GM19397 (cell line): ENCODE measurements around the gene PAQR6.
A peak's percentile ranks its signal among the peaks of the same experiment; 100 is the strongest.
"Not testable (repeated sequence)": the region's sequence is repeated elsewhere in the genome, so short reads cannot be mapped to it uniquely, and the experiment has no call there.

Experiments used
- ATAC-seq: cut with Tn5 transposase; IDR thresholded peaks from one replicate; pipeline ENCODE4 v1.9.1; 2021; ENCODE audit warnings: mild to moderate bottlenecking, moderate library complexity; ENCODE audit not compliant: unreplicated experiment

PAQR6 gene

DNA sequence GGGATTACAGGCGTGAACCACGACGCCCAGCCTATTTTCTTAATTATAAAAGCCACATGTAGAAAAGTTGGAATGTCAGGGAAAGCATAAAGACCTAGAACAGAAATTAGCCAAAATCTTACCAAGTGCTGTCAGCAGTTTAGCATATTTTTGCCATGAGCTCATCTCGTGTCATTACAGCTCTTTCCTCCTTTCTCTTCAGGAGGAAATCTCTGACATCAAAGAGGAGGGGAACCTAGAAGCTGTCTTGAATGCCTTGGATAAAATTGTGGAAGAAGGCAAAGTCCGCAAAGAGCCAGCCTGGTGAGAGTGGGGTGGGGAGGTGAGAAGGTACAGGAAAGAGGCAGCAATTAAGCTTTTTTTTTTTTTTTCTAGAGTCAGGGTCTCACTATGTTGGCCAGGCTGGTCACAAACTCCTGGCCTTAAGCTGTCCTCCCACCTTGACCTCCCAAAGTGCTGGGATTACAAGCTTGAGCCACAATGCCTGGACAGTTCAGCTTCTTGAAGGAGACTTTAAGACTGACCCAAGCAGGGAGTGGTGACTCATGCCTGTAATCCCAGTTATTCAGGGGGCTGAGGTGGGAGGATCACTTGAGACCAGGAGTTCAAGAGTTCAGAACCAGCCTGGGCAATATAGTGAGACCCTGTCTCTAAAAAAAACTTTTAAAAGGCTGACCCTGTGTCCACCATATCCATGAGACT lies 14.3 kb downstream of the PAQR6 start:
- no peak for ATAC-seq

DNA sequence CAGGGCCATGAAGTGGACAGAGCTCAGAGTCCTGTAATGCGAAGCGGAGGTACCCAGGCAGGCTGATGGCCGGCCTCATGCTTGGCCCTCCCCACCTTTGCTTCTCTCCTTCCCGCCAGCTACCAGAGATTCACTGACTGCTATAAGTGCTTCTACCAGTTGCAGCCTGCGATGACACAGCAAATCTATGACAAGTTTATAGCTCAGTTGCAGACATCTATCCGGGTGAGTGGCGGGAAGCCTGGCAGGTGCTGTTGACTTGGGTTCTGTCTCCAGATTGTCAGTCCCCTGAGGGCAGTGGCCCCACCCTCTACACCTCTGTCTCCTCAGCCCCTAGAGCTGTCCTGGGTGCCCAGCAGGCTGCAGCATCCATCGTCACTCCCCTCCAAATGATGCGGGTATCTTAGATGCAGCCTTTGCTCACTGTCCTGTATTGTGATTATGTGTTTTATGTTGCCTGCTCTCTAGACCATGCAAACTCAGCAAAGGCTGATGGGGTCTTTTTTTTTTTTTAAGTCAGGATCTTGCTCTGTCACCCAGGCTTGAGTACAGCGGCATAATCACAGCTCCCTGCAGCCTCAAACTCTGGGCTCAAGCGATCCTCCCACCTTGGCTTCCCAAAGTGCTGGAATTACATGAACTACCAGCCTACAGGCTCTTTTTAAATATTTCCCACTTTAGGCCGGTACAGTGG lies 15.5 kb downstream of the PAQR6 start:
- no peak for ATAC-seq

DNA sequence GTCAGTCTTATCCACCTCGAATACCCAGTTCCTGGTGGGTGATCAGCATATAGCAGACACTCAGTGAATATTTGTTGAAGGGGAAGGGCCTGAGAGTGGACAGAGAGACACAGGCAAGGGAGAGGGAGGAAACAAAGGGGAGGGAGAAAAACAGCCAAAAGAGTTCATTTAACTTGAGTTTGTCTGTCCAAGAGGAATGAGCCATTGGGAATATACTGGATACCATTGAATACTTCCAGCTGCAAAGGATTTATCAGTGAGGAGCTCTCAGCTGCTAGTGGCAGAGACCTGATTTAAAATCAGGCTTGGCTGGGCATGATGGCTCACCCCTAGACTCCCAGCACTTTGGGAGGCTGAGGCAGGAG lies 17.4 kb downstream of the PAQR6 start:
- ATAC-seq = no peak

DNA sequence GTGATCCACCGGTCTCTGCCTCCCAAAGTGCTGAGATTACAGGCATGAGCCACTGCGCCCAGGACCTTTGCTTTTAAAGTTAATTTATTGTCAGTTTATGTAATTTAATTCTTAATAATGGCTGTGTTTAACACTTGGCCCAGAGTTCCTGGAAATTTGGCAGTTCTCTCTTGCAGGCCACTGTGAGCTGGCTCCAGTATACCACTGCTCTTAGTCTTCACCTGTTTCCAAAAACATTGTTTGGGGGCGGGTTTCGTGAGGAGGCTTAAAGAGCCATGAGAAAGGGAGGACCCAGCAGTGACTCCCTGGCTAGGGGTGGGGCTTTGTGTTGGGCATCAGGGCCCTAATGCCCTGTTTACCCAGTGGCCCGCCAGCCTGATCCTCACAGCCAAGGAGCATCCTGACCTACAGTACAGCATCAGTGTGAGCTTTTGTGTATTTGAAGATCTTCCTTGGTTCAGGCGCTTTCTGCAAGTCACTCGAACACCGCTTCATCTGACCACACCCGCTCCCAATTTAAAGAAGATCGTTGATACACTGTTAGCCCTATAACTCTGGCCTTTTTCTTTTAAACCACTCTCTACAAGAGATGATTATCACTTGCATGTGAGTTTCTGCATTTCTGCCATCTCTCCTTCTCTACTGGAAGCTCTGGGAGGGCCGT lies 17.9 kb downstream of the PAQR6 start:
- ATAC-seq = no peak

DNA sequence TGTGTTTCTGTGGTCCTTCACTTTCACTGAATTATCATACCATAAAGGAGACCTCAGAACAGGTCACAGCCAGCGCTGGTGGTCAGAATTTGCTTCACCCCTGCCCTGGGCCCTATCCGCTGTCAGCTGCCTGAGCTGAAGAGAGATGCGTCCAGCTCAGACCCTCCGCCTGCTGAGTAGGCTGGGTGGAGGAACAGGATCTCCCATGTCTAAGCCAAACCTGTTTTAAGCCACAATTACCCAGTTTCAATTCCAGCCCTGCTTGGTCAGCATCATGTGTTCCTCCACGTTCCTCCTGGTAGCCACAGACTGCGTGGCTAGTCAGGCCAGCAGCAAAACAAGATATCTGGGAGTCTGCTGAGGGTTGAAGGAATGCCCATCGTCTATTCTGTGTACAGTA lies 19.4 kb downstream of the PAQR6 start:
- no peak for ATAC-seq

DNA sequence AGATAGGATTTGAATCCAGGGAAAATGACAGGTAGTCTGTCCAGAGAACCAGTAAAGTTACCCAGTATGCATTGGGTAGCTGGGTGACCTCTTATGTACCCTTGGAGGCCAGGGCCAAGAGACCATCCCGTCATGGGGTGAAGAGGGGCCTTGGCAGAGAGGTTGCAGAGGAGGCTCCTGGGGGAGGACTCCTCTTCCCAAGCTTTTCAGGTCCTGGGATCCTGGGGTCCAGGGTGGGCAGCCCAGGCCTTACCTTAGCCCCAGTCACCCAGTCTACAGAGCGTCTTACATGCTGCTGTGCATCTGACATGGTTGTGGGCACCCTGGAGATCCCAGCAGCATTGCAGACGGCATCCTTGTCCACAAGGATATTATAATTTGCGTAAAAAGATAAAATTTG lies 21.1 kb downstream of the PAQR6 start:
- no peak for ATAC-seq

DNA sequence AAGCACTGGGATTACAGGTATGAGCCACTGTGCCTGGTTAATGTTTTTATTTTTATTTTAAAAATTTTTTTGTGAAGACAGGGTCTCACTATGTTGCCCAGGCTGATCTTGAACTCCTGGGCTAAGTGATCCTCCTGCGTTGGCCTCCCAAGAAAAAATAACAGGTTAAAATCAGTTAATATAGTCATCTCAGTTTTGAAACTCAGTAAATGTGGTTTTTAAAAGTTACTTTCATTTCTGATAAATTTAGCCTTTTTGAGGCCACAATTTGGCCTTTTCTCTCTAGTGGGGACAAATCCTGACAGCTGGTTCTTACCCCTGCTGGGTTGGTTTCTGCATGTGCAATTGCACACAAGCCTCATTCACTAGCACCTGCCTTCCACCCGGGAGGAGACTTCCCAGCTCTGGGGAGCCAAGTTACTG lies 21.7 kb downstream of the PAQR6 start:
- no peak for ATAC-seq

DNA sequence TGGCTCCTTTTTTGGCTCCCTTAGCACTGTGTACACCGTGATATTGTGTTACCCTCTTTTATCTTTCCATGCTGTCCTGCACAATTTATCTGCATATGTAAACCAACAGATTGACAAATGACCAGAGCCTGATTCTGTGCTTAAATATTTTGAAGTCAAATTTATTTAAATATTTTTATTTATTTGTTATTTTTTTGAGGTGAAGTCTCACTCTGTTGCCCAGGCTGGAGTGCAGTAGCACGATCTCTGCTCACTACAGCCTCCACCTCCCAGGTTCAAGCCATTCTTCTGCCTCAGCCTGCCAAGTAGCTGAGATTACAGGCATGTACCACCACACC lies 22.2 kb downstream of the PAQR6 start:
- ATAC-seq = no peak

DNA sequence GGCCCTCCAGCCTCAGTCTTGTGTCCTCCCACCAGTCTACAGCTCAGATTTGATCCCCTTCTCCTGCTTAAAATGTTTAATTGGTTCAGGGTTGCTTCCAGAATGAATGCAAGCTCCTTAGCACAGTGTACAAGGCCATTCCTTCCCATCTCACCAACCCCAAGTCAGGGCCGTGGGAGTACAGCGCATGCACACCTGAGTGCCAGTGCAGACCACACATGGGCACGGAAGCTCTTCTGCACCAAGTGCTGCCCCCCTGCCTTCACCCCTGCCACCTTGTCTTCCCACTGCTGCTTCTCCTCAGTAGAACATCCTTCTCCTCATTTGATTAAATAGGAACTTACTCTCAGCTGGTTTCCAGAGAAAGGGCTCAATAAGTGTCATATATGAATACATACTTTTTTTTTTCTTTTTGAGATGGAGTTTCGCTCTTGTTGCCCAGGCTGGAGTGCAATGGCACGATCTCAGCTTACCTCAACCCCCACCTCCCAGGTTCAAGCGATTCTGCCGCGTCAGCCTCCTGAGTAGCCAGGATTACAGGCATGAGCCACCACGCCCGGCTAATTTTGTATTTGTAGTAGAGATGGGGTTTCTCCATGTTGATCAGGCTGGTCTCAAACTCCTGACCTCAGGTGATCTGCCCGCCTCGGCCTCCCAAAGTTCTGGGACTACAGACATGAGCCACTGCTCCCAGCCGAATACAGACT lies 25.7 kb downstream of the PAQR6 start:
- no peak for ATAC-seq

DNA sequence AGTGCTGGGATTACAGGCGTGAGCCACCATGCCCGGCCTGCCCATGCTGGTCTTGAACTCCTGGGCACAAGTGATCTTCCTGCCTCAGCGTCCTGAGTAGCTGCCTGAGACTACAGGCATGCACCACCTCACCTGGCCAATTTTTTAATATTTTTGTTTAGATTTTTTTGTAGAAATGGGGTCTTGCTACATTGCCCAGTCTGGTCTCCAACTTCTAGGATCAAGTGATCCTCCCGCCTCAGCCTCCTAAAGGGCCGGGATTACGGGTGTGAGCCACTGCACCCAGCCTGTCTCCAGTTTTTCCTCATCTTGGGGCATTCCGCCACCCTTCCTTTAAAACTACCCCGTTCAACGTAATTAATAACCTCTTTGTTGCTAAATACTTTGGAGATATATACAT lies 27.6 kb downstream of the PAQR6 start:
- no peak for ATAC-seq

DNA sequence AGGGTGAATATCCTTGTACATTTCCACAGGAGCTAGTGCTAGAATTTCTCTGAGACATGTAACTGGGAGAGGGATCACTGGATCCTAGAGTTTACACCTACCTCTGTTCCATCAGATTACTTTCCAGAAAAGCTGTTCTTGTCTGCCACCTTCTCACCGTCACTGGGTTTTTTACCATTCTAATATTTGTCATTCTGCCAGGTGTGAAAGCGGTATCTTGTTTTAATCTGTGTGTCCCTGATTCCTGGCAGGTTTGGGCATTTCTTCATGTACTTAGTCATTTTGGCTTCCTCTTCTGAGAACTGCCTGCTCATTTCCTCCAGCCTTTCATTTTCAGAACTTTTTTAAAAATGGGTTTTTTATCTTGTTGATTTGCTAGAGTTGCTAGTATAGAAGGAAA lies 30.0 kb downstream of the PAQR6 start:
- no peak for ATAC-seq

DNA sequence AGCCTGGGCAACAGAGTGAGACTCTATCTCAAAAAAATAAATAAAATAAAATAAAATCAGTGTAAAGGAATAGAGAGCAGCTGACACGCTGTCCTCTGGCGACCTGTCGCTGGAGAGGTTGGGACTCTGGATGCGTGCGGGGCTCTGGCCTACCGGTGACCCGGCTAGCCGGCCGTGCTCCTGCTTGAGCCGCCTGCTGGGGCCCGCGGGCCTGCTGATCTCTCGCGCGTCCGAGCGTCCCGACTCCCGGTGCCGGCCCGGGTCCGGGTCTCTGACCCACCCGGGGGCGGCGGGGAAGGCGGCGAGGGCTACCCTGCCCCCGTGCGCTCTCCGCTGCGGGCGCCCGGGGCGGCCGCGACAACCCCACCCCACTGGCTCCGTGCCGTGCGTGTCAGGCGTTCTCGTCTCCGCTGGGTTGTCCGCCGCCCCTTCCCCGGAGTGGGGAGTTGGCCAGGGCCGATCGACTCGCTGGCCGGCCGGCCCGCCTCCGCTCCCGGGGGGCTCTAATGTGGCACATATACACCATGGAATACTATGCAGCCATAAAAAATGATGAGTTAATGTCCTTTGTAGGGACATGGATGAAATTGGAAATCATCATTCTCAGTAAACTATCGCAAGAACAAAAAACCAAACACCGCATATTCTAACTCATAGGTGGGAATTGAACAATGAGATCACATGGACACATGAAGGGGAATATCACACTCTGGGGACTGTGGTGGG lies 31.3 kb downstream of the PAQR6 start:
- ATAC-seq = not testable (repeated sequence)

DNA sequence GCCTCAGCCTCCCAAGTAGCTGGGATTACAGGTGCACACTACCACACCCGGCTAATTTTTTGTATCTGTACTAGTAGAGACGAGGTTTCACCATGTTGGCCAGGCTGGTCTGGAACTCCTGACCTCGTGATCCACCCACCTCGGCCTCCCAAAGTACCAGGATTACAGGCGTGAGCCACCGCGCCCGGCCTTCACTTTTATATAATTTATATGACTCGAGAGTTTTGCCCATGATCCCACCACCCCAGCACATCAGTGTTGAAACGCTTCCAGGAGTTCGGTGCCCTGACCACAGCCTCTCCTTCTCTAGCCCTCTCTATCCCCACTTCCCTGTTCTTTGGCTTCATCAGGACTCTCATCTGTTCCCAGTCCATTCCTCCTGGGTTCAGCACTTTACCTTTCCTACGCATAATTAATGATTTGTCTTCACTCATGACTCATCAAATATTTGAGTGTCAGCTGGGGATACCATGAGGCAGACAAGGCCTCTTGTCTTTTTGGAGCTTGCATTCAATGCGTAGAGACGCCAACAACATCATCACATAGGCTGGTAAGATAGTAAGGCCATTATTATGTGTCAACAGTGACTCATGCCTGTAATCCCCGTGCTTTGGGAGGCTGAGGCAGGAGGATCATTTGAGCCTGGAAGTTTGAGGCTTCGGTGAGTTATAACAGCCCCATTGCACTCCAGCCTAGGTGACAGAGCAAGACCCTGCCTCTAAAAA lies 33.7 kb downstream of the PAQR6 start:
- no peak for ATAC-seq

DNA sequence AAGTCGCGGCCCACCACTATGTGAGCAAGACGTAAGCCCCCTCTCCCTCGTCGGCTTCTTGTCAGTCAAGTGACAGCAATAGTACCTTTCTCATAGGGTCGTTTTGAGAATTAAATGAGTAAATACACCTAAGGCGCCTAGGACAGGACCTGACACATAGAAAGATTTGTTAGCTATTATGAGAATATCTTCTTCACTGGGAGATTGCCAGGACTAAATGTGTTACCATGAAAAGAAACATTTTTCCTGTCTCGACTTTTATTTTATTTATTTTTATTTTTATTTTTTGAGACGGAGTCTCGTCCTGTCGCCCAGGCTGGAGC lies 34.3 kb downstream of the PAQR6 start:
- ATAC-seq = no peak

DNA sequence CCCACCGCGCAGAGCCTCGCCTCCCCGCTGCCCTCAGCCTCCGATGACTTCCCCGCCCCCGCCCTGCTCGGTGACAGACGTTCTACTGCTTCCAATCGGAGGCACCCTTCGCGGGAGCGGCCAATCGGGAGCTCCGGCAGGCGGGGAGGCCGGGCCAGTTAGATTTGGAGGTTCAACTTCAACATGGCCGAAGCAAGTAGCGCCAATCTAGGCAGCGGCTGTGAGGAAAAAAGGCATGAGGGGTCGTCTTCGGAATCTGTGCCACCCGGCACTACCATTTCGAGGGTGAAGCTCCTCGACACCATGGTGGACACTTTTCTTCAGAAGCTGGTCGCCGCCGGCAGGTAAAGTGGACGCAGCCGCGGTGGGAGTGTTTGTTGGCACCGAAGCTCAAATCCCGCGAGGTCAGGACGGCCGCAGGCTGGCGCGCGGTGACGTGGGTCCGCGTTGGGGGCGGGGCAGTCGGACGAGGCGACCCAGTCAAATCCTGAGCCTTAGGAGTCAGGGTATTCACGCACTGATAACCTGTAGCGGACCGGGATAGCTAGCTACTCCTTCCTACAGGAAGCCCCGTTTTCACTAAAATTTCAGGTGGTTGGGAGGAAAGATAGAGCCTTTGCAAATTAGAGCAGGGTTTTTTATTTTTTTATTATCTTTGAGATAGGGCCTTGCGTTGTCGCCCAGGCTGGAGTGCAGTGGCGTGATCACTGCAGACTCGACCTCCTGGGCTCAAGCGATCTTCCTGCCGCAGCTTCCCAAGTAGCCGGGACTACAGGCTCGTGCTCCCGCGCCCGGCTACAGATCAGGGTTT lies 34.8 kb downstream of the PAQR6 start, which contains the start of gene PMF1:
Gene PMF1 (plus strand): TSS at position 175 of the 811 bp plus-strand sequence. CDS start 9 bp downstream, at position 184.
- peak; percentile 88 for ATAC-seq

DNA sequence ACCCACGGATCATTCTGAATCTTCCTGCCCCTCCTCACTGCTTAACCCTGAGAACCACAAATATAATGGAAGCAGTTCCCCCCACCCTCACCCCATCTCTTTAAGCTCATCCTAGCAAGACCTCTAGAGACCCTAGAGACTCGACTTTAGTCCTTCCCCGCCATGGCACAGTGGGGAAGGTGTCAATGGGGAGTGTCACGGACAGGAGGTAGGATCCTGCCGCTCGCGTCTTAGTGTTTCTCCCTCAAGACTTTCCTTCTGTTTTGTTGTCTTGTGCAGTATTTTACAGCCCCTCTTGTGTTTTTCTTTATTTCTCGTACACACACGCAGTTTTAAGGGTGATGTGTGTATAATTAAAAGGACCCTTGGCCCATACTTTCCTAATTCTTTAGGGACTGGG lies 35.7 kb downstream of the PAQR6 start:
- ATAC-seq = no peak

DNA sequence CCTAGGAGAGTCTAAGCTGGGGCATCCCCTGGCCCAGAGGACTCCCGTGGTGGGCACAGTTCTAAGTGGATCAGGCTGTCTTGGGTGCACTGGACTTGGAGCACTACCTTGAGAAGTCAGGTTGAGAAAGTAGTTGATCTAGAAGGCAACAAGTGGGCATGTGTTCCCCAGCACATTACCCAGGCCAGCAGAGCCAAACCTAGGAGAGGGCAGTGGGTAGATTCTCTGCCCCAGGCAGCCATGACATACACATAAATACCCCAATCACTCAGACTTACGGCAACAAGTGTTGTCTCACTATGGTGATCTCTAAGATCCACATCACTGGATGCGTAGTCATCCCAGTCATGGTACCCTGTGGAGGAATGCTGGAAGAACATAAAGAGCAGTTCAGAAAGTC lies 36.6 kb downstream of the PAQR6 start:
- no peak for ATAC-seq

DNA sequence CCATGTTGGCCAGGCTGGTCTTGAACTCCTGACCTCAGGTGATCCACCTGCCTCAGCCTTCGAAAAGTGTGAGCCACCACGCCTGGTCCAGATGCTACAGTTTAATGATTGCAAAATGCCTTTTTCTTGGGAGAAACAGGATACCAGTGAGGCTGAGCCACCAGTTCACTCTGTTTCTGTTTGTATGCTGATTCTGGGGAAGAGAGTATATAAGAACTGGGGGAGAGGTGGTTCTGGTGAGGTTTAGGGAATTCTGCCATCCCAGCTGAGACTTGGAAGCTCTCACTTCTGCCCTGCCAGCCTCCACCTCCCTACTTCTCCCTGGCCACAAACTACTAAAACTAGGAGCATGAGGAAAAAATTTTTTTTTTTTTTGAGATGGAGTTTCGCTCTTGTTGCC lies 43.2 kb downstream of the PAQR6 start:
- ATAC-seq = no peak

DNA sequence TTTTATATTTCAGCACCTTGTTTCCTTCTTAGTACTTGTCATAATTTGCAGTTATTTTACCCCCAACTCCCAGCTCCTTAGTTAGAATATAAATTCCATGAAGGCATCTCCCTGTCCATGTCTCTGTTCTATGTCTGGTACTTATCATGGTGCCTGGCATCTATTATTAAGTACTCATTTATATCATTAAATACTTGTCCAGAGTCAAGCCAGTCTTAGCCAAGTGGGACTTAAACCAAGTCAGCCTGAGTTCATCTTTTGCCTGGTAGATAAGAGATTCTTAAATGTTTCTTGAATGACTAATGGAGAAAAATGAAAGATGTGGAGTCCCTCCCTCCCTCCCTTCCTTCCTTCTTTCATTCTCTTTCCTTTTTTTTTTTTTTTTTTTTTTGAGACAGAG lies 44.5 kb downstream of the PAQR6 start:
- ATAC-seq = no peak

DNA sequence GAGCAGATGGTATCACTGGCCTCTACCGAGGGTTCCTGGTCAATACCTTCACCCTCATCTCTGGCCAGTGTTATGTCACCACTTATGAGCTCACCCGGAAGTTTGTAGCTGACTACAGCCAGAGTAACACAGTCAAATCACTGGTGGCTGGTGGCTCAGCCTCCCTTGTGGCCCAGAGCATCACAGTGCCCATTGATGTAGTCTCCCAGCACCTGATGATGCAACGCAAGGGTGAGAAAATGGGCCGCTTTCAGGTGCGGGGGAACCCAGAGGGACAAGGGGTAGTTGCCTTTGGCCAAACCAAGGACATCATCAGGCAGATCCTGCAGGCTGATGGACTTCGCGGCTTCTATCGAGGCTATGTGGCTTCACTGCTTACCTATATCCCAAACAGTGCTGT lies 47.8 kb downstream of the PAQR6 start:
- no peak for ATAC-seq
